Measurements from ENCODE around the gene CNOT3. TPM values are rescaled to one million over a fixed set of nuclear protein-coding genes. Genes with fewer than 3 reads are reported as not detected.
A peak's percentile ranks its signal among the peaks of the same experiment; 100 is the strongest.
"Not testable (repeated sequence)": the region's sequence is repeated elsewhere in the genome, so short reads cannot be mapped to it uniquely, and the experiment has no call there.

CNOT3 gene
- 23.9 TPM for polyA plus RNA-seq (2012; ENCODE audit: missing spikeins)

- TF ChIP-seq POLR2AphosphoS5 (IDR thresholded peaks at IDR 0.05; ENCODE audit: low read depth, low read length): peak; percentile 77
- TF ChIP-seq POLR2A (IDR thresholded peaks at IDR 0.05; ENCODE audit: low read depth, low read length): peak; percentile 79
- peak; percentile 60; the same call in 1 of the 2 replicates for TF ChIP-seq TAF1 (IDR thresholded peaks at IDR 0.05; ENCODE audit: borderline replicate concordance, low read depth, low read length)
- DNase-seq (ENCODE audit: insufficient read length) (peak; percentile 69), FAIRE-seq (peak; percentile 5)
Observed at GRCh38 chr19:54137699-54138488, at the start of gene CNOT3. Gene CNOT3 (plus strand): TSS chr19:54137762. CDS start chr19:54142979, 5,217 bp downstream.

- FAIRE-seq (no peak), DNase-seq (ENCODE audit: insufficient read length) (no peak)
- TF ChIP-seq POLR2AphosphoS5 (IDR thresholded peaks at IDR 0.05; ENCODE audit: low read depth, low read length): no peak
- no peak for TF ChIP-seq TAF1 (IDR thresholded peaks at IDR 0.05; ENCODE audit: borderline replicate concordance, low read depth, low read length)
- no peak for TF ChIP-seq POLR2A (IDR thresholded peaks at IDR 0.05; ENCODE audit: low read depth, low read length)
Observed at GRCh38 chr19:54094426-54095000, 43.0 kb upstream of the CNOT3 start.

GRCh38 chr19:54095136-54095858 is 42.3 kb upstream of the CNOT3 start:
- no peak for TF ChIP-seq TAF1 (IDR thresholded peaks at IDR 0.05; ENCODE audit: borderline replicate concordance, low read depth, low read length)
- no peak for TF ChIP-seq POLR2A (IDR thresholded peaks at IDR 0.05; ENCODE audit: low read depth, low read length)
- TF ChIP-seq POLR2AphosphoS5 (IDR thresholded peaks at IDR 0.05; ENCODE audit: low read depth, low read length): no peak
- no peak for DNase-seq (ENCODE audit: insufficient read length)
- FAIRE-seq: no peak

- not testable (repeated sequence) for DNase-seq (ENCODE audit: insufficient read length); FAIRE-seq
Observed at GRCh38 chr19:54095859-54096616, 41.5 kb upstream of the CNOT3 start.

GRCh38 chr19:54096617-54097106 is 40.9 kb upstream of the CNOT3 start:
- FAIRE-seq (no peak), DNase-seq (ENCODE audit: insufficient read length) (no peak)
- TF ChIP-seq POLR2A (IDR thresholded peaks at IDR 0.05; ENCODE audit: low read depth, low read length) (no peak), TAF1 (IDR thresholded peaks at IDR 0.05; ENCODE audit: borderline replicate concordance, low read depth, low read length) (no peak), POLR2AphosphoS5 (IDR thresholded peaks at IDR 0.05; ENCODE audit: low read depth, low read length) (no peak)

GRCh38 chr19:54099190-54099902 is 38.2 kb upstream of the CNOT3 start:
- FAIRE-seq (no peak), DNase-seq (ENCODE audit: insufficient read length) (no peak)
- TF ChIP-seq TAF1 (IDR thresholded peaks at IDR 0.05; ENCODE audit: borderline replicate concordance, low read depth, low read length) (no peak), POLR2AphosphoS5 (IDR thresholded peaks at IDR 0.05; ENCODE audit: low read depth, low read length) (no peak)

GRCh38 chr19:54099903-54100255 is 37.7 kb upstream of the CNOT3 start:
- not testable (repeated sequence) for DNase-seq (ENCODE audit: insufficient read length); FAIRE-seq

GRCh38 chr19:54100561-54100960 is 37.0 kb upstream of the CNOT3 start, which contains the start of gene OSCAR:
Gene OSCAR (minus strand): TSS chr19:54100803. CDS start chr19:54100792, 11 bp downstream.
- FAIRE-seq: no peak
- DNase-seq (ENCODE audit: insufficient read length): no peak
- TF ChIP-seq POLR2AphosphoS5 (IDR thresholded peaks at IDR 0.05; ENCODE audit: low read depth, low read length): no peak
- no peak for TF ChIP-seq TAF1 (IDR thresholded peaks at IDR 0.05; ENCODE audit: borderline replicate concordance, low read depth, low read length)
- no peak for TF ChIP-seq POLR2A (IDR thresholded peaks at IDR 0.05; ENCODE audit: low read depth, low read length)

- FAIRE-seq (peak; percentile 100), DNase-seq (ENCODE audit: insufficient read length) (peak; percentile 100)
- TF ChIP-seq POLR2AphosphoS5 (IDR thresholded peaks at IDR 0.05; ENCODE audit: low read depth, low read length) (peak; percentile 81), POLR2A (IDR thresholded peaks at IDR 0.05; ENCODE audit: low read depth, low read length) (peak; percentile 89), TAF1 (IDR thresholded peaks at IDR 0.05; ENCODE audit: borderline replicate concordance, low read depth, low read length) (peak; percentile 63)
Observed at GRCh38 chr19:54102421-54103169, 35.0 kb upstream of the CNOT3 start, which contains the start of gene NDUFA3. Gene NDUFA3 (plus strand): TSS chr19:54102855. CDS start chr19:54102879, 24 bp downstream.
